Measurements from ENCODE around the gene CDC42EP2.

The CDC42EP2 gene

GRCh38 chr11:65314501-65315203 is at the start of gene CDC42EP2:
Gene CDC42EP2, plus strand, starts transcription at chr11:65314866. Its CDS starts 6,033 bp downstream, at chr11:65320899.
- peak; percentile 83 for DNase-seq

GRCh38 chr11:65266210-65266609 is 48.5 kb upstream of the CDC42EP2 start:
- DNase-seq, result no peak

- DNase-seq, result peak; percentile 26
Observed at GRCh38 chr11:65274735-65275682, 39.7 kb upstream of the CDC42EP2 start.

GRCh38 chr11:65275906-65276305 is 38.8 kb upstream of the CDC42EP2 start:
- no peak for DNase-seq

GRCh38 chr11:65277631-65278277 is 36.9 kb upstream of the CDC42EP2 start:
- no peak for DNase-seq

- no peak for DNase-seq
Observed at GRCh38 chr11:65278356-65278755, 36.3 kb upstream of the CDC42EP2 start.

- DNase-seq, result no peak
Observed at GRCh38 chr11:65279279-65279678, 35.4 kb upstream of the CDC42EP2 start.

GRCh38 chr11:65279741-65280440 is 34.8 kb upstream of the CDC42EP2 start:
- peak; percentile 74 for DNase-seq

- DNase-seq, result no peak
Observed at GRCh38 chr11:65280646-65281045, 34.0 kb upstream of the CDC42EP2 start.

GRCh38 chr11:65286686-65287085 is 28.0 kb upstream of the CDC42EP2 start:
- DNase-seq, result no peak

- no peak for DNase-seq
Observed at GRCh38 chr11:65287601-65288000, 27.1 kb upstream of the CDC42EP2 start.

GRCh38 chr11:65288706-65289536 is 25.7 kb upstream of the CDC42EP2 start:
- DNase-seq, result no peak

- DNase-seq, result no peak
Observed at GRCh38 chr11:65290448-65291165, 24.1 kb upstream of the CDC42EP2 start.

GRCh38 chr11:65291613-65292012 is 23.1 kb upstream of the CDC42EP2 start:
- DNase-seq, result no peak

GRCh38 chr11:65292890-65293289 is 21.8 kb upstream of the CDC42EP2 start:
- DNase-seq, result no peak

GRCh38 chr11:65293909-65294381 is 20.7 kb upstream of the CDC42EP2 start:
- DNase-seq, result no peak

GRCh38 chr11:65295001-65295400 is 19.7 kb upstream of the CDC42EP2 start:
- no peak for DNase-seq

- no peak for DNase-seq
Observed at GRCh38 chr11:65295571-65296341, 18.9 kb upstream of the CDC42EP2 start.

GRCh38 chr11:65297026-65297672 is 17.5 kb upstream of the CDC42EP2 start:
- DNase-seq, result no peak

GRCh38 chr11:65298131-65298535 is 16.5 kb upstream of the CDC42EP2 start:
- no peak for DNase-seq

All from activated CD4-positive, alpha-beta T cell treated with anti-CD3 and anti-CD28 coated beads, Interleukin-10, Interleukin-2, amounts not matched to agents 100 ng/mL and 50 ng/mL, durations not matched to agents 16 hours and 8 hours (primary cell).